HG02852 (cell line): ENCODE results near the gene CSRP3.

ENCODE experiments used
- ATAC-seq: cut with Tn5 transposase; IDR thresholded peaks from one replicate; pipeline ENCODE4 v1.9.1; 2021; ENCODE audit warnings: mild to moderate bottlenecking, moderate library complexity; ENCODE audit not compliant: unreplicated experiment

CSRP3 gene

DNA sequence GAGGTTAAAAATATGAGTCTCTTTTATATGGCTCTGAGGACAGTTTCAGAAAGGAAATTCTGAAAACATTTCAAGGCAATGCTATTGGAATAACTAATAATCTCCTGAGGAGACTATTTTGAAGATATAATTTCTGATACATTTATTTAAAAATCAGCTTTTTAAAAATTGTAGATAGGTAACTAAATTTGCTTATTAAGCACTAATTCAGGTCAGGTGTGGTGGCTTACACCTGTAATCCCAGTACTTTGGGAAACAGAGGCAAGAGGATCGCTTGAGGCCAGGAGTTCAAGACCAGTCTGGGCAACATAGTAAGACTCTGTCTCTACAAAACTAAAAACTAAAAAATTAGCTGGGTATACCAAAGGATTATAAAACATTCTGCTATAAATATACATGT, 67.8 kb downstream of the CSRP3 start:
- no peak for ATAC-seq
